ENCODE data around the gene TMCC3. TPM values are rescaled to one million over a fixed set of nuclear protein-coding genes. Genes with fewer than 3 reads are reported as not detected.

The TMCC3 gene
- total RNA-seq, 1 donor: 10.9 TPM

GRCh38 chr12:94534774-94535509 is 115.4 kb downstream of the TMCC3 start:
- Histone ChIP-seq H3K4me1 (ENCODE audit: insufficient read depth, low read length) (no peaks in the 10 kb centered on the region), H3K27me3 (ENCODE audit: insufficient read depth, low read length) (no peaks in the 10 kb centered on the region), H3K9me3 (ENCODE audit: low read depth, low read length) (no peaks in the 10 kb centered on the region), H3K4me3 (ENCODE audit: low read length) (no peak overlapping the region)

- no peaks in the 10 kb centered on the region for H3K4me1 ChIP-seq (ENCODE audit: insufficient read depth, low read length)
Measured at GRCh38 chr12:94534278-94534677, 116.1 kb downstream of the TMCC3 start.

DNA sequence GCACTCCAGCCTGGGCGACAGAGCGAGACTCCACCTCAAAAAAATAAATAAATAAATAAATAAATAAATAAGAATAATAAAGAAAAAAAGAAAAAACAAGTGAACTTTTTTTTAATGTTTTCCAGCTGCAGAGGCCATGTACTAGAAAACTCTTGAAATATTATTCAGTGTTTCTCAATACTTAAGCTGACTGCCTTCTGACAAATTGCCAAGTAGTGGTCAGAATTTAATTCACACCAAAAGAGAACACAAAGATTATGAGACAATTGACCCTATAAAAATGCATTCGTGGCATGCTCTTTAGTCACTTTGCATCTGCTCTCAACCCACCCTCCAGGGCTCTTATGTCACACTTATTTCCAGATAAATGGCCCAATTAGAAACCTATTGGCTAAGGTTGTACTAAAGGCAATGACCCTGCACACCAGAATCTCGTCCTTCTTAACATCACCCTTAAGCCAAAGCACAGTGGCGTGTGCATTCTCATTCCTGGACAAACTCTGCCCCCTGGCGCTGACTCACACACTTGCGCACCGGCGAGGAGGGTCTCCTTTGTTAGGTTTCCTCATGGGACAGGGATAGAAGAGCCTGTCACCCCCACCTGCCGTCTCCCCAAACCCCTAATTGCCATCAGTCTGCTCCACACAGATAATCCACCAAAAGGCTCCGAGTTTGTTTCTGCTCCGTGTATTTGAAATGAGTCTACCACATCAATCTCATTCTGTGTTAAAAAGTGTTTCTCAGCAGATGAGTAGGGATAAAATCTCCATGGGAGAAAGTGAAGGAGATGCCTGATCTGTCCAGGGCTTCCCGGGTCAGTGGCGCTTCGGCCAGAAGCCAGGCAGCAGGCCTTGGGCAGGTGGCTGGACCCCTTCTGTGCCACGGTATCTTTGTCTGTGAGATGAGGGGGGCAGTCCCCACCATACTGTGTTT is 117.6 kb downstream of the TMCC3 start:
- H3K4me3 ChIP-seq (ENCODE audit: low read length): no peak overlapping the region

More at GRCh38 chr12:94534278-94534677, 116.1 kb downstream of the TMCC3 start:
- Histone ChIP-seq H3K9me3 (ENCODE audit: low read depth, low read length) (no peaks in the 10 kb centered on the region), H3K4me3 (ENCODE audit: low read length) (no peak overlapping the region), H3K27me3 (ENCODE audit: insufficient read depth, low read length) (no peaks in the 10 kb centered on the region)

DNA sequence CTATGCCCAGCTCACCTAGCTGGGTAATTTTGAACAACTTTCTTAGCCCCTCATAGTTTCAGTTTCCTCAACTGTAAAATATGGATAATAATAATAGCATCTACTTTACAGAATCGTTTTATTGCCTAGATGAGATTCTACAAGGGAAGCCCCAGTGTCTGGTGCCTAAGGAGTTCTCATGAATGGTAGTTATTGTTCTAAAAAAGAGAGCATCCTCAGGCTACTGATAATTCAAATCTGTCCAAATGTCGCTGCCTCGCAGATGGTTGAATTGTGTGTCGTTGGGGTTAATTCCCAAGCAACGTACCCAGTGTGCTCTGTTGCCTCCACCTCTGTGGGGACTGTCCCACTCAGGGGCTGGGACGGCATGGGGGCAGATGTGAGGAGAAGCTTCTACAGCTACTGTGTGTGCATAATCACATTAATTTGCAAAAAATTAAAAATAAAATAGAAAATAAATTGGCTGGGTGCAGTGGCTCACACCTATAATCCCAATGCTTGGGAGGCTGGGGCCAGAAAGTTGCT is 119.1 kb downstream of the TMCC3 start:
- no peak overlapping the region for H3K4me3 ChIP-seq (ENCODE audit: low read length)
- H3K9me3 ChIP-seq (ENCODE audit: low read depth, low read length): no peaks in the 10 kb centered on the region
- H3K27me3 ChIP-seq (ENCODE audit: insufficient read depth, low read length): no peaks in the 10 kb centered on the region
- H3K4me1 ChIP-seq (ENCODE audit: insufficient read depth, low read length): no peaks in the 10 kb centered on the region

More for the DNA sequence above, 117.6 kb downstream of the TMCC3 start:
- H3K9me3 ChIP-seq (ENCODE audit: low read depth, low read length): no peaks in the 10 kb centered on the region
- H3K27me3 ChIP-seq (ENCODE audit: insufficient read depth, low read length): no peaks in the 10 kb centered on the region
- no peaks in the 10 kb centered on the region for H3K4me1 ChIP-seq (ENCODE audit: insufficient read depth, low read length)

GRCh38 chr12:94525951-94526350 is 124.4 kb downstream of the TMCC3 start:
- Histone ChIP-seq H3K4me3 (ENCODE audit: low read length) (no peak overlapping the region), H3K9me3 (ENCODE audit: low read depth, low read length) (no peaks in the 10 kb centered on the region), H3K4me1 (ENCODE audit: insufficient read depth, low read length) (no peaks in the 10 kb centered on the region), H3K27me3 (ENCODE audit: insufficient read depth, low read length) (no peaks in the 10 kb centered on the region)

Other genes with a start within 250 kb of the TMCC3 start
- 7.8 TPM for gene CEP83, start 190.7 kb downstream of the TMCC3 start, total RNA-seq